Muscle of leg (tissue), 11 donors: ENCODE results near the gene MEA1. TPM values are rescaled to one million over a fixed set of nuclear protein-coding genes. Genes with fewer than 3 reads are reported as not detected.
A peak's percentile ranks its signal among the peaks of the same experiment; 100 is the strongest.

Experiments used
- DNase-seq: peaks from one replicate; pipeline ENCODE4 v3.0.0; 2013
- H3K27ac ChIP-seq: one replicate; pipeline ENCODE4 v1.5.1; 2013; ENCODE audit warnings: mild to moderate bottlenecking, low read length, control low read depth
- H3K27me3 ChIP-seq: one replicate; pipeline ENCODE4 v1.6.1; 2013; ENCODE audit warnings: low read length; ENCODE audit not compliant: control insufficient read depth, insufficient read depth
- H3K36me3 ChIP-seq: one replicate; pipeline ENCODE4 v1.6.1; 2013; ENCODE audit warnings: low read length; ENCODE audit not compliant: control insufficient read depth, insufficient read depth
- H3K4me1 ChIP-seq: one replicate; pipeline ENCODE4 v1.6.1; 2013; ENCODE audit warnings: low read length; ENCODE audit not compliant: control insufficient read depth, insufficient read depth
- H3K4me3 ChIP-seq: one replicate; pipeline ENCODE4 v1.5.1; 2013; ENCODE audit warnings: low read length, control low read depth
- H3K9me3 ChIP-seq: replicated peaks from 2 replicates; pipeline ENCODE4 v1.6.1; 2013; ENCODE audit warnings: low read depth, low read length; ENCODE audit not compliant: control insufficient read depth
- WGBS: methylation state at CpG from one replicate; pipeline ENCODE4 v1.1.5; 2013; ENCODE audit warnings: missing lambda C conversion rate; ENCODE audit not compliant: insufficient coverage; 5-methylcytosine and 5-hydroxymethylcytosine counted together
- polyA plus RNA-seq, 8 donors: library from polyadenylated mRNA; unstranded; fragments of 120-200 nt; gene quantifications; one replicate each; pipeline versions ENCODE4 v1.2.1 to v1.2.3, GENCODE V29; 2013; ENCODE audit warnings: inconsistent platforms in 1 of 8, low replicate concordance in 1 of 8; ENCODE audit not compliant: insufficient read length in 8 of 8, insufficient read depth in 1 of 8
- total RNA-seq: library from RNA; stranded (reverse); fragments of 120-200 nt; gene quantifications from one replicate; pipeline ENCODE4 v1.2.4, GENCODE V29; 2013

Gene MEA1
- total and polyA plus RNA-seq, 9 donors = 40.4 to 63.4 (median 48.6) TPM

DNA sequence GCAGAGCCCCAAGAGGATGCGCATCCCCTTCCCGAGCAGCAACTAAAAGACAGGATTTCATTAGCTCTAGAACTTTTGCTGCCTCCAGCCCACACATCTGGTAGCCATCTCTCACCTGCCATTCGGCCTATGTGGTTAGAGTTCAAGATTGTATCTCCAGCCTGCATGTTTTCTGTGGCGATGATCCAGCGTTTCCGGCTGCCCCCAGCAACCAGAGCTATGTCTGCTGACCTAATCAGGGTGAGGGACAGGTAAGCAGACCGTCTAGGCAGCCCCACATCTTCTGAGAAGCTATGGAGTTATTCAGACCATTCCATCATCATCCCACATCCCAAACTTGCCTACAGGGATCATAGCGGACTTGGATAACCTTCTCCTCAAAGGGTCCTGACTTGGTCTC, 42.2 kb upstream of the MEA1 start:
- Histone ChIP-seq H3K4me3 (no peak overlapping the region), H3K36me3 (peaks cover 46% of the 10 kb centered on the region), H3K4me1 (peaks cover 43% of the 10 kb centered on the region), H3K27ac (no peak overlapping the region), H3K27me3 (no peaks in the 10 kb centered on the region), H3K9me3 (no peaks in the 10 kb centered on the region)
- 92% methylated on average over 4 of the region's 8 CpGs for WGBS
- no peak for DNase-seq

DNA sequence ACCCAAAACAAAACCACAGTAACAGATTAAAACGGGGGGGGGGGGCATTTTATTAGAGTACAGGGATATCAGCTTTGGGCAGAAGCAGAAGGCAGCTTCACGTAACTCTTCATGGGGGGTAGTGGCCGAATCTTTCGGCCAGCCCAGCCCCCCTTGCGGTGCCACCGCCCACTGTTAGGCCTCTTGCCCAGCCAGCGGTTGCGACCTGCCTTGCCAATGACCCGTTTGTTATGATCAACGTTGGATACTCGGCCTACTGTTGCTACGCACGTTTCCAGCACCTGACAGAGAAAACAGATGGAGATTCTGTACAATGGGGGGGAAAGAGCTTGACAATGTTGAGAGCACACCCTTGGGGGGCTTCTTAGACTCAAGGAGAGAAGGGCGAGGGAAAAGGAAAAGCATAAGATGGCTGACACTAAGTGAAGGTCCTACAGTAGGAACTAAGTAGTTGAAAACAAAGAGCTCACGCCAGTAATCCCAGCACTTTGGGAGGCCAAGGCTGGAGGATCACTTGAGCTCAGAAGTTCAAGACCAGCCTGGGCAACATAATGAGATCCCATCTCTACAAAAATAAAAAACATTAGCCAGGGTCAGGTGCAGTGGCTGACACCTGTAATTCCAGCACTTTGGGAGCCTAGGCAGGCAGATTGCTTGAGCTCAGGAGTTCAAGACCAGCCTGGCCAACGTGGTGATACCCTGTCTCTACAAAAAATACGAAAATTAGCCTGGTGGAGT, 40.6 kb upstream of the MEA1 start:
- Histone ChIP-seq H3K9me3 (no peaks in the 10 kb centered on the region), H3K4me1 (peaks cover 41% of the 10 kb centered on the region), H3K36me3 (peaks cover 62% of the 10 kb centered on the region), H3K4me3 (peak overlapping the region; percentile 85), H3K27me3 (no peaks in the 10 kb centered on the region), H3K27ac (peak overlapping the region; percentile 97)
- peak; percentile 47 for DNase-seq
- WGBS = 77% methylated on average over 14 of the region's 17 CpGs

DNA sequence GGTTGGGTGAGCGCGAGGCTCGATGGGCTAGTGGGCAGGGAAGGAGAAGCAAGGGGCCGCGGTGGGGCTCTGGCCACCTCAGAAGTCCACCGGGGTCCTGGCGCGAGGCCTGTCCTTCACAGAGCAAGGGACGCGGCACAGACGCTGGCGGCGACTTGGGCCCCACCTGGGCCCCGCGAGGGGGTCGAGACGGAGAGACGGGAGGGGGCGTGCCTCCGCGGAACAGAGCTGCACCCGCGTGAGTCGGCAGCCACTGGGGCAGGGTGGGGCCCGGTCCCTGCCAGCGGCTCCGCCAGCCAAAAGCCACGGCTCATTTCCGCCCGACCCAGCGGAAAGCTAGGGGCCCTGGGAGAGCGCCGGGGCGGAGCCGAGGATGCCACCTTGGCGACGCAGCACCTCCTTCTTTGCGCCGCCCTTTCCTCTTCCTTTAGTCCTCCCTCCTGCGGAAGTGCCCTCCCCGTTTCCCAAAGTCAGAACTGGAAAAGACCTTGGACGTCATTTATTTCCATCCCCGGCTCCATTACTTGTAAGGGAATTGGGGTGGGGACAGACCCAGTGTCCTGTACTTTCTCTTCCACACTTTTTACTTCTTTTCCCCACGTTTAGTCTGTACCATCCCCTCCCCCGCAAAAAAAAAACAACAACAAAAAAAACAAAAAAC, 39.9 kb upstream of the MEA1 start, which contains the start of gene CUL7:
Gene CUL7, minus strand, starts transcription at position 307 of the 661 bp plus-strand sequence. CDS start 1,063 bp downstream, outside the sequence.
- H3K27me3 ChIP-seq = no peaks in the 10 kb centered on the region
- under 1% methylated on average over 39 of the region's 45 CpGs for WGBS
- no peaks in the 10 kb centered on the region for H3K9me3 ChIP-seq
- peaks cover 41% of the 10 kb centered on the region for H3K4me1 ChIP-seq
- peak; percentile 99 for DNase-seq
- peaks cover 68% of the 10 kb centered on the region for H3K36me3 ChIP-seq
- peak within 1 kb of the TSS; percentile 97 for H3K27ac ChIP-seq
- H3K4me3 ChIP-seq = peak within 1 kb of the TSS; percentile 85

GRCh38 chr6:43052842-43053544, 39.2 kb upstream of the MEA1 start:
- Histone ChIP-seq H3K27me3 (no peaks in the 10 kb centered on the region), H3K36me3 (peaks cover 74% of the 10 kb centered on the region), H3K4me1 (peaks cover 34% of the 10 kb centered on the region), H3K4me3 (peak overlapping the region; percentile 85), H3K27ac (peak overlapping the region; percentile 97), H3K9me3 (no peaks in the 10 kb centered on the region)
- 8% methylated on average over 22 of the region's 22 CpGs for WGBS
- peak; percentile 58 for DNase-seq

DNA sequence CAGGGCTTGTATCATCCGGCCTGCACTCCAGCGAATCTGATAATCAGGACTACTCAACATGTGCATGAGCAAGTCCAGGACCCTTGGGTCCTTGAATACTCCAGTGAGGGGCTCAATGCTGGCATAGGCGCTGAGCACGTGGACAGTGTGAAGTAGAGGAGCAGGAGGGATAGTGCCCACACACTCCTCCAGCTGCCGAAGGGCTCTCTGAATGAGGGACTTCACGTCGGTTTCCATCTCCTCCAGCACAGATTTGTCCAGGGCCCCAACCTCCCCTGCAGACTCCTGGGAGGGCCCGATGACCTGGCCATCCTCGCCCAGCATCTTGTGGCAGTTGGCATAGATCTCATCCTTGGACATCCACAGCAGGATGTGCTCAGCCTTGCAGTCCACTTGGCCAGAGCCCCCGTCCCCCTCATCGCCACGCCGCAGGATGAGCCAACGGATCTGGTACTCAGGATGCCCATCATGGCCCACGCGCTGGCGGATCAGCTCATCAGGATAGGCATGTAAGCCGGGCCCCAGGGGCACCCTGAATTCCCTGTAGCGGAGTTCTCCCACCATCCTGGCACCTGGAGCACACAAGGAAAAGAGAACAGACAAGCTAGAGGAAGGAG, 38.6 kb upstream of the MEA1 start:
- peaks cover 33% of the 10 kb centered on the region for H3K4me1 ChIP-seq
- peak overlapping the region; percentile 97 for H3K27ac ChIP-seq
- no peaks in the 10 kb centered on the region for H3K9me3 ChIP-seq
- H3K4me3 ChIP-seq = peak overlapping the region; percentile 85
- 86% methylated on average over 17 of the region's 19 CpGs for WGBS
- peaks cover 76% of the 10 kb centered on the region for H3K36me3 ChIP-seq
- no peaks in the 10 kb centered on the region for H3K27me3 ChIP-seq
- no peak for DNase-seq

GRCh38 chr6:43050981-43051380, 37.2 kb upstream of the MEA1 start:
- Histone ChIP-seq H3K4me3 (no peak overlapping the region), H3K36me3 (peaks cover 80% of the 10 kb centered on the region), H3K27ac (no peak overlapping the region), H3K9me3 (no peaks in the 10 kb centered on the region), H3K27me3 (no peaks in the 10 kb centered on the region), H3K4me1 (peaks cover 33% of the 10 kb centered on the region)
- DNase-seq = no peak
- 96% methylated on average over 16 of the region's 17 CpGs for WGBS

GRCh38 chr6:43047998-43048397, 34.3 kb upstream of the MEA1 start:
- Histone ChIP-seq H3K27ac (no peak overlapping the region), H3K9me3 (no peaks in the 10 kb centered on the region), H3K4me3 (no peak overlapping the region), H3K27me3 (no peaks in the 10 kb centered on the region), H3K4me1 (peaks cover 25% of the 10 kb centered on the region), H3K36me3 (peaks cover 88% of the 10 kb centered on the region)
- 80% methylated on average over 3 of the region's 7 CpGs for WGBS
- DNase-seq = no peak

GRCh38 chr6:43045371-43045930, 31.7 kb upstream of the MEA1 start:
- H3K4me3 ChIP-seq = no peak overlapping the region
- peaks cover under 1% of the 10 kb centered on the region for H3K4me1 ChIP-seq
- DNase-seq = no peak
- H3K27me3 ChIP-seq = no peaks in the 10 kb centered on the region
- no peak overlapping the region for H3K27ac ChIP-seq
- H3K36me3 ChIP-seq = peaks cover 89% of the 10 kb centered on the region
- no peaks in the 10 kb centered on the region for H3K9me3 ChIP-seq
- 92% methylated on average over 10 of the region's 11 CpGs for WGBS

GRCh38 chr6:43043310-43043709, 29.6 kb upstream of the MEA1 start:
- Histone ChIP-seq H3K36me3 (peaks cover 89% of the 10 kb centered on the region), H3K4me1 (no peaks in the 10 kb centered on the region), H3K27me3 (no peaks in the 10 kb centered on the region), H3K27ac (no peak overlapping the region), H3K4me3 (no peak overlapping the region), H3K9me3 (no peaks in the 10 kb centered on the region)
- no peak for DNase-seq
- WGBS = 92% methylated on average over 7 of the region's 9 CpGs
